Activated CD4-positive, alpha-beta T cell treated with anti-CD3 and anti-CD28 coated beads for 36 hours (primary cell): Measurements from ENCODE around the gene PRR23B. TPM values are rescaled to one million over a fixed set of nuclear protein-coding genes. Genes with fewer than 3 reads are reported as not detected.
"Not testable (repeated sequence)": the region's sequence is repeated elsewhere in the genome, so short reads cannot be mapped to it uniquely, and the experiment has no call there.

ENCODE experiments used
- ATAC-seq: fragments of 200-7000 bp; cut with Tn5 transposase; one replicate; pipeline ENCODE4 v1.10.0; 2021; ENCODE audit warnings: mild to moderate bottlenecking, moderate library complexity
- CTCF ChIA-PET: fragments of 350-600 bp; sonication (Branson Sonifier 250); formaldehyde crosslinking; loops from one replicate; lab custom pipeline; 2021; ENCODE audit warnings: antibody characterized with exemption; lab: Charles Lee
- POLR2A ChIA-PET: fragments of 350-600 bp; sonication (Branson Sonifier 250); formaldehyde crosslinking; loops from one replicate; lab custom pipeline; 2021; ENCODE audit warnings: antibody characterized with exemption, inconsistent platforms; lab: Charles Lee
- DNase-seq: peaks from one replicate; pipeline ENCODE4 v3.0.0-alpha.2; 2020
- H3K27ac Mint-ChIP-seq: one replicate; pipeline ENCODE4 v1.8.0; 2021; ENCODE audit warnings: mixed read lengths
- H3K27me3 Mint-ChIP-seq: one replicate; pipeline ENCODE4 v1.8.0; 2021; ENCODE audit warnings: mixed read lengths
- H3K36me3 Mint-ChIP-seq: one replicate; pipeline ENCODE4 v1.8.0; 2021; ENCODE audit warnings: low read depth, mixed read lengths
- H3K4me1 Mint-ChIP-seq: one replicate; pipeline ENCODE4 v1.8.0; 2021; ENCODE audit warnings: mixed read lengths
- H3K4me3 Mint-ChIP-seq: one replicate; pipeline ENCODE4 v1.8.0; 2021; ENCODE audit warnings: mild to moderate bottlenecking, moderate library complexity, mixed read lengths
- H3K9me3 Mint-ChIP-seq: one replicate; pipeline ENCODE4 v1.8.0; 2021; ENCODE audit warnings: low read depth, mixed read lengths
- intact Hi-C, 2 experiments: fragments of 100-400 bp; cut with DNase I in 1 of 2; cut with micrococcal nuclease in 1 of 2; formaldehyde crosslinking; loops; one replicate each; pipeline versions ENCODE4 v1.14.2 to v1.15.1; 2022 to 2024; cut with DNase I, micrococcal nuclease
- total RNA-seq, 2 experiments: library from RNA; stranded (reverse); gene quantifications; one replicate each; pipeline ENCODE4 v1.2.3, GENCODE V29; 2021

The PRR23B gene
- total RNA-seq: not detected

- Mint-ChIP-seq H3K27ac (no peak within 1 kb of the TSS), H3K27me3 (peaks cover 11% of the 10 kb centered on the region), H3K4me1 (no peaks in the 10 kb centered on the region), H3K4me3 (no peak within 1 kb of the TSS), H3K9me3 (peaks cover 2% of the 10 kb centered on the region), H3K36me3 (no peaks in the 10 kb centered on the region)
- intact Hi-C loops: no loop called here
- peak; percentile 4 for DNase-seq
- CTCF ChIA-PET: no interaction called here
- POLR2A ChIA-PET: no interaction called here
- no peak for ATAC-seq
Measured at GRCh38 chr3:139020868-139021234, at the start of gene PRR23B. Gene PRR23B, minus strand, starts transcription at chr3:139020926. Its CDS starts 265 bp downstream, at chr3:139020661.

- no peak overlapping the region for H3K4me3 Mint-ChIP-seq
- H3K36me3 Mint-ChIP-seq: no peaks in the 10 kb centered on the region
- intact Hi-C loops: no loop called here
- no peak for ATAC-seq
- no peaks in the 10 kb centered on the region for H3K4me1 Mint-ChIP-seq
- no peaks in the 10 kb centered on the region for H3K9me3 Mint-ChIP-seq
- CTCF ChIA-PET: no interaction called here
- DNase-seq: no peak
- POLR2A ChIA-PET: no interaction called here
- H3K27ac Mint-ChIP-seq: no peak overlapping the region
- H3K27me3 Mint-ChIP-seq: peaks cover 2% of the 10 kb centered on the region
Measured at GRCh38 chr3:139062918-139063317, 42.2 kb upstream of the PRR23B start.

- ChIA-PET CTCF (no interaction called here), POLR2A (interaction anchor here (0.7 kb wide), 1 partner anchor 256 kb away, joined by 3 read pairs; no protein-coding TSS in a partner anchor)
- H3K9me3 Mint-ChIP-seq: peaks cover 11% of the 10 kb centered on the region
- H3K4me3 Mint-ChIP-seq: no peak overlapping the region
- H3K36me3 Mint-ChIP-seq: no peaks in the 10 kb centered on the region
- intact Hi-C loops: no loop called here
- no peaks in the 10 kb centered on the region for H3K4me1 Mint-ChIP-seq
- no peak for ATAC-seq
- no peaks in the 10 kb centered on the region for H3K27me3 Mint-ChIP-seq
- no peak overlapping the region for H3K27ac Mint-ChIP-seq
- DNase-seq: no peak
Measured at GRCh38 chr3:139052802-139053600, 32.3 kb upstream of the PRR23B start.

GRCh38 chr3:139044366-139045210 is 23.9 kb upstream of the PRR23B start, which contains the start of gene PRR23C:
Gene PRR23C, minus strand, starts transcription at chr3:139044892. Its CDS starts 272 bp downstream, at chr3:139044620.
- CTCF ChIA-PET: no interaction called here
- peaks cover 8% of the 10 kb centered on the region for H3K9me3 Mint-ChIP-seq
- POLR2A ChIA-PET: no interaction called here
- intact Hi-C loops: no loop called here
- H3K36me3 Mint-ChIP-seq: peaks cover 2% of the 10 kb centered on the region
- DNase-seq (peak; percentile 9), ATAC-seq (peak; percentile 39)
- no peaks in the 10 kb centered on the region for H3K4me1 Mint-ChIP-seq
- peaks cover 7% of the 10 kb centered on the region for H3K27me3 Mint-ChIP-seq
- no peak within 1 kb of the TSS for H3K4me3 Mint-ChIP-seq
- no peak within 1 kb of the TSS for H3K27ac Mint-ChIP-seq

- ChIA-PET POLR2A (no interaction called here), CTCF (no interaction called here)
- Mint-ChIP-seq H3K4me1 (no peaks in the 10 kb centered on the region), H3K4me3 (no peak overlapping the region), H3K27me3 (peaks cover 10% of the 10 kb centered on the region), H3K36me3 (peaks cover 2% of the 10 kb centered on the region), H3K27ac (no peak overlapping the region), H3K9me3 (peaks cover 8% of the 10 kb centered on the region)
- ATAC-seq: no peak
- intact Hi-C loops: no loop called here
- DNase-seq: no peak
Measured at GRCh38 chr3:139043554-139044365, 23.0 kb upstream of the PRR23B start.

- intact Hi-C loops: no loop called here
- peaks cover 4% of the 10 kb centered on the region for H3K27me3 Mint-ChIP-seq
- ATAC-seq (no peak), DNase-seq (no peak)
- no peak overlapping the region for H3K27ac Mint-ChIP-seq
- CTCF ChIA-PET: no interaction called here
- no peaks in the 10 kb centered on the region for H3K4me1 Mint-ChIP-seq
- H3K36me3 Mint-ChIP-seq: no peaks in the 10 kb centered on the region
- H3K9me3 Mint-ChIP-seq: no peaks in the 10 kb centered on the region
- H3K4me3 Mint-ChIP-seq: no peak overlapping the region
- POLR2A ChIA-PET: no interaction called here
Measured at GRCh38 chr3:139037478-139037877, 16.8 kb upstream of the PRR23B start.

GRCh38 chr3:139032326-139033002 is 11.7 kb upstream of the PRR23B start:
- peaks cover 3% of the 10 kb centered on the region for H3K27me3 Mint-ChIP-seq
- ChIA-PET CTCF (interaction anchor here (0.6 to 1.4 kb wide), 3 partner anchors 13 to 169 kb away, joined by 3 to 5 read pairs (median 3); no protein-coding TSS in a partner anchor), POLR2A (no interaction called here)
- peaks cover 7% of the 10 kb centered on the region for H3K9me3 Mint-ChIP-seq
- intact Hi-C loops: no loop called here
- H3K27ac Mint-ChIP-seq: no peak overlapping the region
- H3K4me1 Mint-ChIP-seq: no peaks in the 10 kb centered on the region
- H3K4me3 Mint-ChIP-seq: no peak overlapping the region
- no peaks in the 10 kb centered on the region for H3K36me3 Mint-ChIP-seq
- ATAC-seq: no peak
- DNase-seq: no peak

- H3K36me3 Mint-ChIP-seq, H3K27ac Mint-ChIP-seq, H3K27me3 Mint-ChIP-seq, H3K4me3 Mint-ChIP-seq, POLR2A ChIA-PET, CTCF ChIA-PET, H3K9me3 Mint-ChIP-seq, ATAC-seq, DNase-seq, H3K4me1 Mint-ChIP-seq, intact Hi-C loops: not testable (repeated sequence)
Measured at GRCh38 chr3:139030576-139030975, 9.8 kb upstream of the PRR23B start.

GRCh38 chr3:139024968-139025367 is 4.2 kb upstream of the PRR23B start:
- Mint-ChIP-seq H3K27me3 (no peaks in the 10 kb centered on the region), H3K4me1 (no peaks in the 10 kb centered on the region), H3K4me3 (no peak overlapping the region), H3K27ac (no peak overlapping the region), H3K9me3 (peaks cover 2% of the 10 kb centered on the region), H3K36me3 (no peaks in the 10 kb centered on the region)
- intact Hi-C loops: no loop called here
- DNase-seq (no peak), ATAC-seq (no peak)
- CTCF ChIA-PET: no interaction called here
- POLR2A ChIA-PET: no interaction called here

GRCh38 chr3:139020036-139020867 is 474 bp downstream of the PRR23B start:
- H3K4me3 Mint-ChIP-seq: no peak overlapping the region
- H3K36me3 Mint-ChIP-seq: no peaks in the 10 kb centered on the region
- ATAC-seq (no peak), DNase-seq (no peak)
- intact Hi-C loops: no loop called here
- H3K27ac Mint-ChIP-seq: no peak overlapping the region
- ChIA-PET POLR2A (no interaction called here), CTCF (no interaction called here)
- no peaks in the 10 kb centered on the region for H3K4me1 Mint-ChIP-seq
- H3K27me3 Mint-ChIP-seq: peaks cover 12% of the 10 kb centered on the region
- H3K9me3 Mint-ChIP-seq: peaks cover 2% of the 10 kb centered on the region
